ENCODE data around the gene EFCAB3. TPM values are rescaled to one million over a fixed set of nuclear protein-coding genes. Genes with fewer than 3 reads are reported as not detected.
"Not testable (repeated sequence)": the region's sequence is repeated elsewhere in the genome, so short reads cannot be mapped to it uniquely, and the experiment has no call there.

EFCAB3 gene
- total RNA-seq, result 0.11 TPM in 1 of 2 replicates, not detected in the other

DNA sequence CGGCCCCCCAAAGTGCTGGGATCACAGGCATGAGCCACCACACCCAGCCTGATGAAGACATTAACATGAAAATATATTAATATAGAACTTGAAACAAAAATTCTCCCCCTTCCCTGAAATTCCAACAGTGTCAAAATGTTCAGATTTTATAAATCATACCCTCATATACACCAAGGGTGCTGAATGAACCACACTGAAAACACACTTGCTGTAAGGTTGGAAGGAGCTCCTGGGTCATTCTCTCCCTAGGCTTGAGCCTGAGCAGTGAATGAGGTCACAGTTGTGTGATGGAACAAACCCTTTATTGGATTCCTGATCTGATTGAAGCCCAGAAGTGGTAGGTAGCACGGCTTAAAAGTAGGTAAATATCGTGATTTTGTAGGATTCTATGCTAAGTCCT lies at the start of gene EFCAB3:
EFCAB3 (plus strand) TSS at position 301 of the 400 bp plus-strand sequence. CDS start 2,427 bp downstream, outside the sequence.
- H3K36me3 Mint-ChIP-seq (ENCODE audit: low read depth), result no peaks in the 10 kb centered on the region
- H3K27ac Mint-ChIP-seq, result no peak within 1 kb of the TSS
- DNase-seq (ENCODE audit: low spot score), result no peak
- H3K27me3 Mint-ChIP-seq (ENCODE audit: low read depth), result peaks cover 21% of the 10 kb centered on the region
- intact Hi-C loops (cut with micrococcal nuclease), result no loop called here
- no peaks in the 10 kb centered on the region for H3K4me1 Mint-ChIP-seq (ENCODE audit: low read depth)
- H3K9me3 Mint-ChIP-seq, result no peaks in the 10 kb centered on the region
- no peak within 1 kb of the TSS for H3K4me3 Mint-ChIP-seq (ENCODE audit: low read depth)

DNA sequence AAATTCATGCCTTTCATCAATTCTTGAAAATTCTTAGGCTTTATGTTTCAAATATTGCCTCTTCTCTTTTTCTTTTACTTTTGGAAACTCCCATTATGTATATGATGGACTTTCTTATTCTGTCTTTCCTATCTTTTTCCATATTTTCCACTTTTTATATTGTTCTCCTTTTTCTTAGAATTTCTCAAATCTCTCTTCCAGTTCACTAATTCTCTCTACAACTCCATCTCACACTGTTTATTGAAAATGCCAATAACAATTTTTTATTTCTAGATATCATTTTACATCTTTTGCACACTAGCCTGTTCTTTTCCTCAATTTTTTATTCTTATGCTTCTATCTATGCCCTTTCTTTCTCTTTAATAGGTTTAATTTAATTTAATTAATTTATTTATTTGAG lies 43.8 kb upstream of the EFCAB3 start:
- H3K36me3 Mint-ChIP-seq (ENCODE audit: low read depth), result no peaks in the 10 kb centered on the region
- intact Hi-C loops (cut with micrococcal nuclease), result no loop called here
- no peak overlapping the region for H3K4me3 Mint-ChIP-seq (ENCODE audit: low read depth)
- H3K27ac Mint-ChIP-seq, result no peak overlapping the region
- no peaks in the 10 kb centered on the region for H3K27me3 Mint-ChIP-seq (ENCODE audit: low read depth)
- H3K9me3 Mint-ChIP-seq, result peaks cover 5% of the 10 kb centered on the region
- no peaks in the 10 kb centered on the region for H3K4me1 Mint-ChIP-seq (ENCODE audit: low read depth)
- DNase-seq (ENCODE audit: low spot score), result no peak

DNA sequence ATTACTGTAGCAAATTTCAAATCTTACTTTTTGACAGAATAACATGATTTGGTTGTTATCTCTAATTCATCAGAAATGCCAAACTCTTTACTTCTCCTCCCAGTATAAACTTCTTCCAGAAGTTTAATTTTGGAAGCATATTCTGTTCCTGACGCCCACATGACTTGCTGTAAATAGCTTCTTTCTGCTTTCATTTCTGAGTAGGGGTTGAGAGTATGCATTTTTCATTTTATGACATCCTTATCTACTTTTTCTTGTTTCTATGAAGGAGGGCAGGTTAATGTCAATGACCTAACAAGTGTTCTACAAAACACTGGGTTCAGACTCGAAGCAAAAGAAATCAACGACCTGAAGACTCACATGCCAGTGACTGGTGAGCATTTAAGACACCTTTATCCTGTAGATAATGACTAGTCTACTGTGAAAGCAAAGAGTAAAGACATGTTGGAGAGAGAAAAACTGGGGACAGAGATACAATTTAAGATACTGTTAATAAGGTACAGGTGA lies 36.5 kb upstream of the EFCAB3 start:
- Mint-ChIP-seq H3K36me3 (ENCODE audit: low read depth) (no peaks in the 10 kb centered on the region), H3K27me3 (ENCODE audit: low read depth) (peaks cover 17% of the 10 kb centered on the region), H3K9me3 (no peaks in the 10 kb centered on the region), H3K4me1 (ENCODE audit: low read depth) (no peaks in the 10 kb centered on the region), H3K27ac (no peak overlapping the region), H3K4me3 (ENCODE audit: low read depth) (no peak overlapping the region)
- no peak for DNase-seq (ENCODE audit: low spot score)
- intact Hi-C loops (cut with micrococcal nuclease), result no loop called here

DNA sequence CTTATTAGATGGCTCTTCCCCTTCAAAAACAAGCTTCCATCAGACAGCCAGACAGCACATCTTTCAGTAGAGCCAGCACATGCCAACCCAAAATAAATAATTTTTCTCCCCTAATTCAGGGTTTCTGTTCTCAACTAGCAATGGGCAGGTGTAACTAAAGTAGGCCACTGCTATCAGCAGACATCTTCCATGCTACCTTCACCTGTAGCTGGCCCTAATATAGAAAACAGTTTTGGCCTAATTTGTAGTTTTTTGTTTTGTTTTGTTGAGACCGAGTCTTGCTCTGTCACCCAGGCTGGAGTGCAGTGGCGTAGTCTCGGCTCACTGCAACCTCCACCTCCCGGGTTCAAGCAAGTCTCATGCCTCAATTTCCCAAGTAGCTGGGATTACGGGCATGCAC lies 29.2 kb upstream of the EFCAB3 start:
- intact Hi-C loops (cut with micrococcal nuclease), result no loop called here
- no peak overlapping the region for H3K4me3 Mint-ChIP-seq (ENCODE audit: low read depth)
- H3K4me1 Mint-ChIP-seq (ENCODE audit: low read depth), result no peaks in the 10 kb centered on the region
- DNase-seq (ENCODE audit: low spot score), result no peak
- H3K9me3 Mint-ChIP-seq, result no peaks in the 10 kb centered on the region
- H3K27me3 Mint-ChIP-seq (ENCODE audit: low read depth), result peaks cover 13% of the 10 kb centered on the region
- no peak overlapping the region for H3K27ac Mint-ChIP-seq
- no peaks in the 10 kb centered on the region for H3K36me3 Mint-ChIP-seq (ENCODE audit: low read depth)

DNA sequence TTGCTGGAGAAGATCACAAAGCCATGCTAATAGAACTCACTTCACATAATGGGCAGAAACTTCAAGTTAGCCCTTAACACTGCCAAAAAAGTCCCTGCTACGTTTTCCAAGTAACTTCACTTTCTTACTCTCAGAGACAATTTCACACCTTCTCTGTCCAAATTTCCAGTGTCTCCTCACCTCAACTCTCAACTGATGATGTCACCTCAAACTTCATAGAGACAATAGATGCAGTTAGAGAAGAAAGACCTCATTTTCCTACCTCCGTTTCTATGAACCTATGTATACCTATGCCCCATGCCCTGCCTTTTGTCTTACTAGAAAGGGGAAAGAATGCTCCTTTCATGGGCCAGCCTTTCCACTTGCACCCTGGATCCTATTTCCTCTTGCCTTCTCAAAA lies 14.2 kb upstream of the EFCAB3 start:
- no peaks in the 10 kb centered on the region for H3K36me3 Mint-ChIP-seq (ENCODE audit: low read depth)
- H3K4me1 Mint-ChIP-seq (ENCODE audit: low read depth), result no peaks in the 10 kb centered on the region
- no peak for DNase-seq (ENCODE audit: low spot score)
- no peaks in the 10 kb centered on the region for H3K27me3 Mint-ChIP-seq (ENCODE audit: low read depth)
- no peak overlapping the region for H3K4me3 Mint-ChIP-seq (ENCODE audit: low read depth)
- H3K9me3 Mint-ChIP-seq, result no peaks in the 10 kb centered on the region
- H3K27ac Mint-ChIP-seq, result no peak overlapping the region
- intact Hi-C loops (cut with micrococcal nuclease), result no loop called here

DNA sequence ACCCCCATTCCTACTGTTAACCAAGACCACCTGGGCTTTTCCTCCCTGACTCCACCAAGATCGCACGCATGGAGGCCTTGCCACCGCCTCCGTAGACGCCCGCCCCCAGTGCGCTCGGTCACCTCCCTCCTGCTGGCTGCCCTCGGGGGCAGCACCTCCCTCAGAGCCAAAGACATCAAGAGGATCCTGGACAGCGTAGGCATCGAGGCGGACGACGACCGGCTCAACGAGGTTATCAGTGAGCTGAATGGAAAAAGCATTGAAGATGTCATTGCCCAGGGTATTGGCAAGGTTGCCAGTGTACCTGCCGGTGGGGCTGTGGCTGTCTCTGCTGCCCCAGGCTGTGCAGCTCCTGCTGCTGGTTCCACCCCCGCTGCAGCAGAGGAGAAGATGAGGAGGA lies 1.2 kb downstream of the EFCAB3 start:
- no peak overlapping the region for H3K4me3 Mint-ChIP-seq (ENCODE audit: low read depth)

DNA sequence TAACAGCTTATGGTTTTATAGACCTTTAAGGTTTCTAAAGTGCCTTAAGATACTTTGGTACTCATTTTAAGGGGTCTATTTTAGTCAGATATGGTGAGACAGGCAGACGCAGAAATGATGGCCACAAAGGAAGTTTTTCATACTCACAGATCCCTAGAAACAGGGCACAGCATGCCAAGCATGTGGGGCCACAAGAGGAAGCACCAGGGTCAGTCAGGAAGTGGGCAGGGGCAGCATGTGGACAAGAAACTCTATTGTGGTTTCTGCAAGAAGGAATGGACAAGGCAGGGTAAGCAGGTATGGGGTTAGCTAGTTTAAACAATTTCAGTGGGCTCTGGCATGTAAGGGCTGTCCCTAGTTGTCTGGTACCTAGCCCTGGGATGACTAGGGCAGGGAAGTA lies 8.5 kb downstream of the EFCAB3 start:
- Mint-ChIP-seq H3K27me3 (ENCODE audit: low read depth) (peaks cover 17% of the 10 kb centered on the region), H3K4me3 (ENCODE audit: low read depth) (no peak overlapping the region), H3K27ac (no peak overlapping the region), H3K9me3 (no peaks in the 10 kb centered on the region), H3K4me1 (ENCODE audit: low read depth) (no peaks in the 10 kb centered on the region), H3K36me3 (ENCODE audit: low read depth) (no peaks in the 10 kb centered on the region)
- DNase-seq (ENCODE audit: low spot score), result no peak
- intact Hi-C loops (cut with micrococcal nuclease), result no loop called here

More for the DNA sequence above, 1.2 kb downstream of the EFCAB3 start:
- H3K9me3 Mint-ChIP-seq, result no peaks in the 10 kb centered on the region
- no peak for DNase-seq (ENCODE audit: low spot score)
- H3K36me3 Mint-ChIP-seq (ENCODE audit: low read depth), result no peaks in the 10 kb centered on the region
- peaks cover 15% of the 10 kb centered on the region for H3K27me3 Mint-ChIP-seq (ENCODE audit: low read depth)
- no peaks in the 10 kb centered on the region for H3K4me1 Mint-ChIP-seq (ENCODE audit: low read depth)
- intact Hi-C loops (cut with micrococcal nuclease), result no loop called here
- no peak overlapping the region for H3K27ac Mint-ChIP-seq

DNA sequence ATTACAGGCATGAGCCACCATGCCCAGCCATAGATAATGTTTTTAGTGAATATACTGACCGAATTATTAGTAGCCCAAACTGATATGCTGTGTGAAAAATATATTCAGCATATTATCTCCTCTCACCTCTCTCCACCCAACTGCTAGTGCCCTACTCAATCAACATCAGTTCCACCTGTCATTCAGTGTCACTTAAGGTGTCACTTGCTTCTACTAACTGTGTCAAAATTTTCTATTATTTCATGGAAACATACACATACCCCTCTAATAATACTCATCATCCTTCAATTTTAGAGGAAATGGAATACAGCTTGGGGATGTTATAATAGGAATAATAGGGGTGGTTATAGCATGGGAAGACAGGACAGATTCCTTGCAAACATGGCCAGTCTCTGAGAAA lies 12.6 kb downstream of the EFCAB3 start:
- H3K27ac Mint-ChIP-seq, result no peak overlapping the region
- intact Hi-C loops (cut with micrococcal nuclease), result no loop called here
- no peak overlapping the region for H3K4me3 Mint-ChIP-seq (ENCODE audit: low read depth)
- H3K36me3 Mint-ChIP-seq (ENCODE audit: low read depth), result no peaks in the 10 kb centered on the region
- no peak for DNase-seq (ENCODE audit: low spot score)
- H3K9me3 Mint-ChIP-seq, result no peaks in the 10 kb centered on the region
- no peaks in the 10 kb centered on the region for H3K4me1 Mint-ChIP-seq (ENCODE audit: low read depth)
- H3K27me3 Mint-ChIP-seq (ENCODE audit: low read depth), result peaks cover 14% of the 10 kb centered on the region

DNA sequence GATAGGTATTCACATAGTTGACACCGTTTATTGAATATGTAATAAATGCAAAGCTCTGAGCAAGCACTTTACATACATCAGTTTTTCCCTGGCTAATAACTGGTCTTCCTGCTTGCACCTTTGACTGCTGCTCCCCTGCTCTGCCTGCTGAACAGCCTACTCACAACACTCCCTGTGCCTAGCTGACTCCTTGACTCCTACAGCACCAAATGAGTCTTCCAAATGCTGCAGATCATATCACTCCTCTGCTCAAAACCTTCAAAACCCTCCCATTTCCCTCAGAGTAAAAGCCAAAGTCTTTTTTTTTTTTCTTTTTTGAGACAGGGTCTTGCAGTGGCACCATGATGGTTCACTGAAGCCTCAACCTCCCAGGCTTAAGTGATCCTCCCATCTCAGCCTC lies 18.5 kb downstream of the EFCAB3 start:
- no peak for DNase-seq (ENCODE audit: low spot score)
- intact Hi-C loops (cut with micrococcal nuclease), result no loop called here
- Mint-ChIP-seq H3K4me3 (ENCODE audit: low read depth) (no peak overlapping the region), H3K4me1 (ENCODE audit: low read depth) (no peaks in the 10 kb centered on the region), H3K27me3 (ENCODE audit: low read depth) (peaks cover 12% of the 10 kb centered on the region), H3K27ac (no peak overlapping the region), H3K9me3 (no peaks in the 10 kb centered on the region), H3K36me3 (ENCODE audit: low read depth) (no peaks in the 10 kb centered on the region)

DNA sequence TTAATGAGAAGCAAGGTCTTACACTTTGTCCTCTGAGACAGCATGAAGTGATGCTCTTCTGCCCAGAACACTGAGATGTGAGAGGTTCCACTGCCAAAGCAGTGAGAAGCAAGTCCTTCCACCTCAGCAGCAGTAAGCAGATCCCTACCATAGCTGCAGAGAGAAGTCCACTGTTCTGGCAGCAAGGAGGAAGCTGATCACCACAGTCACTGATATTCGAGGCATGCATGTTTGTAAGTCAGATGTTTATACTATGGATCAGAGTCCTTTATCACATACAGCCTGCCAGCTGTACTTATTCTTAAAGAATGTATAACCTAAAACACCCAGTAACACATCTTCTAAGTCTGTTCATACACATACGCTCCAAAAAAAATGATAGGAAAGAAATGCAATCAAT lies 25.1 kb downstream of the EFCAB3 start:
- Mint-ChIP-seq H3K27ac (no peak overlapping the region), H3K4me1 (ENCODE audit: low read depth) (no peaks in the 10 kb centered on the region), H3K9me3 (no peaks in the 10 kb centered on the region), H3K36me3 (ENCODE audit: low read depth) (no peaks in the 10 kb centered on the region), H3K4me3 (ENCODE audit: low read depth) (no peak overlapping the region), H3K27me3 (ENCODE audit: low read depth) (peaks cover 12% of the 10 kb centered on the region)
- no peak for DNase-seq (ENCODE audit: low spot score)
- intact Hi-C loops (cut with micrococcal nuclease), result no loop called here

DNA sequence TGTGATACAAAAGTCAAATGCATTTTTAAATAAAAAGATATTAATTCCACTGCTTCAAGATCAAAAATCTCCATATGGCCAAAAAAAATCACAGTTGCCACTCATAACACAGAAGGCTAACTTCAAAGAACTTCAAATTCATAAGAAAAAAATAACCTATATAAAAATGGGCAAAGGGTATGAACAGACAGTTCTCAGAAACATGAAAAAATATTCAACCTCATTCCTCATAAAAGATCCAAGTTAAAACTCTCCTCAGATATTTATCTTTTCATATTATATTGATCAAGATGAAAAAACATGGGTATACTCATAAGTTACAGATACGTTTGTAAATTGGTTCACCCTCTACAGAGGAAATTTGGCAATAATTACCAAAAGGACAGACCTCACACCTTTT lies 32.7 kb downstream of the EFCAB3 start:
- intact Hi-C loops (cut with micrococcal nuclease); H3K4me1 Mint-ChIP-seq (ENCODE audit: low read depth); H3K4me3 Mint-ChIP-seq (ENCODE audit: low read depth); H3K9me3 Mint-ChIP-seq; DNase-seq (ENCODE audit: low spot score); H3K27ac Mint-ChIP-seq; H3K36me3 Mint-ChIP-seq (ENCODE audit: low read depth): not testable (repeated sequence)
- peaks cover 15% of the 10 kb centered on the region for H3K27me3 Mint-ChIP-seq (ENCODE audit: low read depth)

DNA sequence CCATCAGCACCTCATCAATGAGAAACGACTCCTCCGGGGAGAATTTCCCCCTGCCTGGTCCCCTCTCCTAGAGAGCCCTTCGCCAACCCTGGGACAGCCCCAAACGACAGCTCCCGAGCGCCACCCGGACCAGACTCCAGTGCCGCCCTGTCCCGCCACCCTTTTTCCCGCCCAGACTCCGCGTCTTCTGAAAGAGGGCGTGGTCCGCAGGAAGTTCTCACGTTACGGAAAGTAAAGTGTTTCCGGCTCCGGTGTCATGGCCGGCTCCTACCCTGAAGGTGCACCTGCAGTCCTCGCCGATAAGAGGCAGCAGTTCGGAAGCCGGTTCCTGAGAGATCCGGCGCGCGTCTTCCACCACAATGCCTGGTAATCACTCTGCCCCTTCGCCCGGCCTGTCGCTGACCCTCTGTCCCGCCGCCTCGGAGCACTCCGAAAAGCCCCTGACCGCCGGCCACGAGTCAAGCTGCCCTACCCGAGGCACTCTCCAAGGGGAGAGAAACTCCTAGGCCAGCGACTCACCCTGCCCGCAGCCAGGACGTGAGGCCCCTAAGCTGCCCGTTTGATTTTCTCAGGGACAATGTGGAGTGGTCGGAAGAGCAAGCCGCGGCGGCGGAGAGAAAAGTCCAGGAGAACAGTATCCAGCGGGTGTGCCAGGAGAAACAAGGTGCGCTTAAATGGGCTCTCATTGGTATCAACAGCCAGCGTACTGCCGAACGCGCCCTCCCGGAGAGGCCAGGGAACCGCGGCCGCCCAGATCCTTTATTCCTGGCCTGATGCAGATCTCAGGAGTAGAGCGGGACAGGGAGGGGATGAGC lies 43.5 kb downstream of the EFCAB3 start, which contains the start of gene METTL2A:
METTL2A (plus strand) TSS at position 251 of the 815 bp plus-strand sequence; CDS start at position 257, 6 bp downstream.
- H3K9me3 Mint-ChIP-seq, result not testable (repeated sequence)
- H3K36me3 Mint-ChIP-seq (ENCODE audit: low read depth), result peaks cover 23% of the 10 kb centered on the region

DNA sequence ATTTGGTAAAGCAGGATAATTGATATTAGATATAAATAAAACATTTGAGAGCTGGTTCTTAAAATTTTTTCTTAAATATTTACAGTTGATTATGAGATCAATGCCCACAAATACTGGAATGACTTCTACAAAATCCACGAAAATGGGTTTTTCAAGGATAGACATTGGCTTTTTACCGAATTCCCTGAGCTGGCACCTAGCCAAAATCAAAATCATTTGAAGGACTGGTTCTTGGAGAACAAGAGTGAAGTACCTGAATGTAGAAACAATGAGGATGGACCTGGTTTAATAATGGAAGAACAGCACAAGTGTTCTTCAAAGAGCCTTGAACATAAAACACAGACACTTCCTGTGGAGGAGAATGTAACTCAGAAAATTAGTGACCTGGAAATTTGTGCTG lies 45.9 kb downstream of the EFCAB3 start:
- intact Hi-C loops (cut with micrococcal nuclease); DNase-seq (ENCODE audit: low spot score); H3K27ac Mint-ChIP-seq; H3K4me3 Mint-ChIP-seq (ENCODE audit: low read depth); H3K27me3 Mint-ChIP-seq (ENCODE audit: low read depth); H3K9me3 Mint-ChIP-seq: not testable (repeated sequence)
- Mint-ChIP-seq H3K36me3 (ENCODE audit: low read depth) (peaks cover 33% of the 10 kb centered on the region), H3K4me1 (ENCODE audit: low read depth) (peaks cover 17% of the 10 kb centered on the region)

More for the DNA sequence above, 43.5 kb downstream of the EFCAB3 start, which contains the start of gene METTL2A:
- peak within 1 kb of the TSS; percentile 89 for H3K27ac Mint-ChIP-seq
- not testable (repeated sequence) for H3K27me3 Mint-ChIP-seq (ENCODE audit: low read depth)
- peak within 1 kb of the TSS; percentile 96 for H3K4me3 Mint-ChIP-seq (ENCODE audit: low read depth)
- intact Hi-C loops (cut with micrococcal nuclease), result loop anchor here (5.0 kb wide), 1 partner anchor 53 kb away; the partner anchor contains the start of gene TLK2
- peaks cover 17% of the 10 kb centered on the region for H3K4me1 Mint-ChIP-seq (ENCODE audit: low read depth)
- DNase-seq (ENCODE audit: low spot score), result peak; percentile 88
